Vagina (tissue), 2 donors: Measurements from ENCODE around the gene RNF212B. TPM values are rescaled to one million over a fixed set of nuclear protein-coding genes. Genes with fewer than 3 reads are reported as not detected.

Source experiments
- DNase-seq, 2 donors: peaks; one replicate each; pipeline ENCODE4 v3.0.0-alpha.2; 2017; ENCODE audit errors: extremely low spot score in 2 of 2
- H3K27ac ChIP-seq: fragments of 200-600 bp; sonication (generic); one replicate; pipeline ENCODE4 v1.5.1; 2019
- H3K27me3 ChIP-seq: fragments of 200-600 bp; sonication (generic); one replicate; pipeline ENCODE4 v1.5.1; 2019
- H3K36me3 ChIP-seq, 2 donors: fragments of 200-600 bp; sonication (generic); one replicate each; pipeline ENCODE4 v1.5.1; 2017 to 2019
- H3K4me1 ChIP-seq: fragments of 200-600 bp; sonication (generic); one replicate; pipeline ENCODE4 v1.5.1; 2019
- H3K4me3 ChIP-seq, 2 donors: fragments of 200-600 bp; sonication (generic); 1 replicate in 1 of 2; 2 replicates in 1 of 2; pipeline ENCODE4 v1.5.1; 2016 to 2019
- H3K9me3 ChIP-seq: fragments of 200-600 bp; sonication (generic); one replicate; pipeline ENCODE4 v1.5.1; 2019
- POLR2A ChIP-seq, 2 donors: fragments of 450-650 bp; IDR thresholded peaks; one replicate each; pipeline ENCODE4 v1.6.1; 2017; ENCODE audit warnings: antibody characterized with exemption in 2 of 2, mild to moderate bottlenecking in 2 of 2, moderate library complexity in 2 of 2
- POLR2AphosphoS5 ChIP-seq, 2 donors: sonication (generic); formaldehyde crosslinking; IDR thresholded peaks; one replicate each; pipeline ENCODE4 v1.9.0; 2017; ENCODE audit warnings: antibody characterized with exemption in 2 of 2, mild to moderate bottlenecking in 2 of 2, low read depth in 1 of 2; ENCODE audit not compliant: insufficient read depth in 1 of 2
- intact Hi-C: fragments of 100-400 bp; cut with DNase I; formaldehyde crosslinking; loops from one replicate; pipeline ENCODE4 v1.15.1; 2023
- total RNA-seq: library from RNA; depleted of rRNA; stranded (reverse); fragments of >200 nt; gene quantifications from one replicate; pipeline ENCODE4 v1.2.3, GENCODE V29; 2016
- TF ChIP-seq, protein P1 (sequence below), 3 experiments: fragments of 450-650 bp in 2 of 3; fragments of 200-600 bp in 1 of 3; sonication (generic) in 1 of 3; IDR thresholded peaks; one replicate each; pipeline ENCODE4 v1.5.1; 2017 to 2019; ENCODE audit warnings: antibody characterized with exemption in 3 of 3, mild to moderate bottlenecking in 2 of 3, moderate library complexity in 2 of 3

Gene RNF212B
- total RNA-seq, 1 donor from 2014 or later, result not detected

DNA sequence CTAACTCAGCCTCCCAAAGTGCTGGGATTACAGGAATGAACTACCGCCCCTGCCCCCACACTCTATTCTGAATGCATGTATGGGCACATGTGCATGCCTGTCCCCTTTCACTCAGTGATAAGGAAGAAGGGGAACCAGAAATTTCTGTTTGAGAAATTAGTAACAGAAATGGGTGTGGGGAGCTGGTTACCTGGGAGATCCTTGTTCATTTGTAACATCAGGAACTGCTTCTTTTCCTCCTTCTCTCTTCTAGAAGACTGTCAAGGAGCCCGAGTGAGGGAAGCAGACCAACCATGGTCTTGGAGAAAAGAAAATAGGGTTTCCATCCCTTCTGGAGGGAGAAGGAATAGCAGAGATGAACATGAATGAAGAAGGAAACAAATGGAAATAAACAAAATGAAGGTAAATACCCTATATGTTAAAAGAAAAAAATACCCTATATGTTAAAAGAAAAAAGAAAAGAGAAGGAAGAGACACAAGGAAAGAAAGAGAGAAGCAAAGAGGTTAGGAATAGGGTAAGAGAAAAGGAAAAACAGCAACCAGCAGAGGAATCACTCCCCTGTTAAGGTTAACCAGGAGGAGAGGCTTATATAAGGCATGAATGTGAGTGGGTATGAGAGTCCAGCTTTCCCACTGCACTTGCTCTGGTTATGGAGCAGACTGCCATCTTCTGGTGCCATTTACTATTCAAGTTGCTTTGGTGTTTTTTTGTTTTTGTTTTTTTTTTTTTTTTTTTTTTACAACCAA, 61.6 kb downstream of the RNF212B start:
- Histone ChIP-seq H3K4me3 (no peak overlapping the region), H3K27me3 (no peaks in the 10 kb centered on the region), H3K9me3 (no peaks in the 10 kb centered on the region), H3K27ac (peak overlapping the region; percentile 97), H3K36me3 (no peaks in the 10 kb centered on the region), H3K4me1 (peaks cover 41% of the 10 kb centered on the region)
- no peak for TF ChIP-seq POLR2AphosphoS5 (IDR thresholded peaks at IDR 0.05; ENCODE audit: insufficient read depth in 1 of 2, low read depth in 1 of 2)
- TF ChIP-seq, protein P1, sequence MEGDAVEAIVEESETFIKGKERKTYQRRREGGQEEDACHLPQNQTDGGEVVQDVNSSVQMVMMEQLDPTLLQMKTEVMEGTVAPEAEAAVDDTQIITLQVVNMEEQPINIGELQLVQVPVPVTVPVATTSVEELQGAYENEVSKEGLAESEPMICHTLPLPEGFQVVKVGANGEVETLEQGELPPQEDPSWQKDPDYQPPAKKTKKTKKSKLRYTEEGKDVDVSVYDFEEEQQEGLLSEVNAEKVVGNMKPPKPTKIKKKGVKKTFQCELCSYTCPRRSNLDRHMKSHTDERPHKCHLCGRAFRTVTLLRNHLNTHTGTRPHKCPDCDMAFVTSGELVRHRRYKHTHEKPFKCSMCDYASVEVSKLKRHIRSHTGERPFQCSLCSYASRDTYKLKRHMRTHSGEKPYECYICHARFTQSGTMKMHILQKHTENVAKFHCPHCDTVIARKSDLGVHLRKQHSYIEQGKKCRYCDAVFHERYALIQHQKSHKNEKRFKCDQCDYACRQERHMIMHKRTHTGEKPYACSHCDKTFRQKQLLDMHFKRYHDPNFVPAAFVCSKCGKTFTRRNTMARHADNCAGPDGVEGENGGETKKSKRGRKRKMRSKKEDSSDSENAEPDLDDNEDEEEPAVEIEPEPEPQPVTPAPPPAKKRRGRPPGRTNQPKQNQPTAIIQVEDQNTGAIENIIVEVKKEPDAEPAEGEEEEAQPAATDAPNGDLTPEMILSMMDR (IDR thresholded peaks at IDR 0.05), result no peak
- no peak for TF ChIP-seq POLR2A (IDR thresholded peaks at IDR 0.05)
- DNase-seq, result no peak
- intact Hi-C loops, result no loop called here

DNA sequence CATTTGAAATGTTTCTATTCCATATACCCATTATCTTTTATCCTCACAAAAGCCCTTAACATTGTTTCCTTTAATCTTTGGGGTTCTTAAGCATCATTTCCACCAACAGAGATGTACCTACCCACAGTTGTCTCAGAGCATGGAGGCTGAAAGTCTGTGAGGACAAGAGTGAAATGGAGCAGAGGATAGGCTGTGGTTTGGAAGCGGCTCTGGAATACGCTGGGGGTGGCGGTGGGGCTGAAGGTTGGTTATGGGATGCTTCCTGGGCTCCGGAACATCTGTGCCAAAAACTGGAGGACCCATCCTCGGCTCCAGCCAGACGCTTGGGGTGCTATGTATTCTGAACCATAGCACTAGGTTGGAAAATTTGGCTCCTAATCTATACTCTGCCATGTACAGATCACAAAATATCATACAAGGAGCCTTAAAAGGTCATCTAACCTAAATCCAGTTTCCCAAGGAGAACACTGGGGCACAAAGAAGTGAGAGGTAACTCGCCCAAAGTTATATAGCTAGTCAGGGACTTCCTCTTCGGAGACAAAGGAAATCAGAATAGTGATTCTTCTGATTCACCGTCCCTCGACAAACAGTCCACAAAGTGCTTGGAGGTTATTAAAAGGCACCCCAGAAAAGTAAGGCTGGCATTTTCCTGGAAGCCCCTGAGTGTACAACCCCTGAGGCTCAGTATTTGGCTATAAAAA, 62.4 kb downstream of the RNF212B start:
- no peaks in the 10 kb centered on the region for H3K36me3 ChIP-seq
- H3K27ac ChIP-seq, result peak overlapping the region; percentile 97
- no peaks in the 10 kb centered on the region for H3K9me3 ChIP-seq
- H3K27me3 ChIP-seq, result no peaks in the 10 kb centered on the region
- peak overlapping the region; percentile 57 to 73 for H3K4me3 ChIP-seq
- intact Hi-C loops, result no loop called here
- no peak for DNase-seq
- no peak for TF ChIP-seq POLR2A (IDR thresholded peaks at IDR 0.05)
- TF ChIP-seq, protein P1 (IDR thresholded peaks at IDR 0.05), result no peak
- TF ChIP-seq POLR2AphosphoS5 (IDR thresholded peaks at IDR 0.05; ENCODE audit: insufficient read depth in 1 of 2, low read depth in 1 of 2), result no peak
- peaks cover 34% of the 10 kb centered on the region for H3K4me1 ChIP-seq

DNA sequence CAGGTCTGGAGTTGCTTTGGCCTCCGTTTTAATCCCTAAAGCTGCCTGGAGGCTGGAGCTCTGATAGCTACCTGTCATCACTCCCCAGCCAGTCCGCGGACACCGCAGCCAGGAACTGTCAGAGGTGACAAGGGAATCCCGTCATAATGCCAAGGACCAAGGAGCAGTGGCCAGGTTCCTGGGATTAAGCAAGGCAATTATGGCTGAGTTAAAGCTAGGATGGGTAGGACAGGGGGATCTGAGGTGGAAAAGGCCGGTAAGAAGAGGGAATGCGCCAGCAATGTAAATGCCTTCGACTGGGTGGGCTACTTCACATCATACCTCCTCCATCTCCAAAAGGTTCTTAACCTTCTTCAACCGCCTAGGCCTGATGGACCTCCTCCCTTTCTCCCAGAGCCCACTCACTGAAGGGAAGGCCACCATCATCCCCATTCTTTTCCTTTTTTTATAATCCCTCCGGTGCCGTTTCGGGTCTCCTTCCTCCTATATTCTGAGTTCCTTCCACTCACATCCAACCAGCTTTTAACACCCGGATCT, 63.0 kb downstream of the RNF212B start:
- Histone ChIP-seq H3K4me3 (peak overlapping the region; percentile 57 to 73), H3K4me1 (peaks cover 34% of the 10 kb centered on the region), H3K27me3 (no peaks in the 10 kb centered on the region), H3K27ac (peak overlapping the region; percentile 97), H3K36me3 (no peaks in the 10 kb centered on the region), H3K9me3 (no peaks in the 10 kb centered on the region)
- TF ChIP-seq, protein P1 (IDR thresholded peaks at IDR 0.05), result no peak
- no peak for TF ChIP-seq POLR2AphosphoS5 (IDR thresholded peaks at IDR 0.05; ENCODE audit: insufficient read depth in 1 of 2, low read depth in 1 of 2)
- no peak for TF ChIP-seq POLR2A (IDR thresholded peaks at IDR 0.05)
- DNase-seq, result no peak
- intact Hi-C loops, result no loop called here

DNA sequence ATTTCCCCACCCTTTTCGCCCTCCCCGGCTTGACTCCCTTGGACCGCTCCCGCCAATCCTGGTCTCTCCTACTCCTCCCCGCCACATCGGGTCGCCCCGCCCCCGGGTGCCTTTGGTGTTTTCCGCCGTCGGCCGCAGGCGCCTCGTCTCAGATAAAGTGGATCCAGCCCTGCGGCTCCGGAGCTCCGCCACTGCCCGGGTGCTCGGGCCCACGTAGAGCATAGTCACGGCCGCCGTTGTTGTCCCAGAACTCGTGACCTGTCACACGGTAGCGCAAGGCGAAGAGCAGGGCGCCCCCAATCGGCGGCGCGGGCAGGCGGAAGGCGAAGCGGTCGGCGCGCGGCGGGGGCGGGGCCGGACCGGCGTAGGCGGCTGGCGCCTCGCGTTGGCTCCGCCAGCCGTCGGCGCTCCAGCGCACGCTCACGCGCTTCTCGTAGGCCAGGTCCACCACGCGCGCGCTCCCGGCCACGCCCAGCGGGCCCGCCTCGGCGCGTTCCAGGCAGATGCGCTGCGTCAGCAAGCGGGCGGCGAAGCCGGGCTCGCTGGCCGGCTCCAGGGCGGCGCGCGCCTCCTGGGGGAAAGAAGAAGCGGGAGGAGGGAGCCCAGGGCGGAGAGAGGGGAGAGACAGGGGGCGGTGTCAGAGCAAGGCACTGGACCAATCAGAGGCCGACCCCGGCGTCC, 63.7 kb downstream of the RNF212B start:
- H3K9me3 ChIP-seq, result no peaks in the 10 kb centered on the region
- peak overlapping the region; percentile 71 to 73 for H3K4me3 ChIP-seq
- H3K36me3 ChIP-seq, result no peaks in the 10 kb centered on the region
- no peaks in the 10 kb centered on the region for H3K27me3 ChIP-seq
- intact Hi-C loops, result no loop called here
- peak overlapping the region; percentile 97 for H3K27ac ChIP-seq
- H3K4me1 ChIP-seq, result peaks cover 41% of the 10 kb centered on the region
- DNase-seq, result peak in 1 of 2 donors; percentile 99
- TF ChIP-seq POLR2AphosphoS5 (IDR thresholded peaks at IDR 0.05; ENCODE audit: insufficient read depth in 1 of 2, low read depth in 1 of 2) (peak; percentile 61 to 86), POLR2A (IDR thresholded peaks at IDR 0.05) (peak; percentile 54 to 79)
- TF ChIP-seq, protein P1 (IDR thresholded peaks at IDR 0.05), result peak; percentile 37 to 78 (median 54)
